GM12873 (cell line): ENCODE data around the gene CD3D.

Experiments used
- CTCF ChIP-seq: IDR thresholded peaks from 2 replicates; pipeline ENCODE4 v1.5.1; 2012; ENCODE audit warnings: low read depth, mild to moderate bottlenecking, moderate library complexity, low read length, control low read depth; ENCODE audit not compliant: insufficient read depth; ENCODE audit errors: missing control alignments

The CD3D gene

GRCh38 chr11:118301600-118302195 is 40.8 kb downstream of the CD3D start:
- no peak for TF ChIP-seq CTCF

DNA sequence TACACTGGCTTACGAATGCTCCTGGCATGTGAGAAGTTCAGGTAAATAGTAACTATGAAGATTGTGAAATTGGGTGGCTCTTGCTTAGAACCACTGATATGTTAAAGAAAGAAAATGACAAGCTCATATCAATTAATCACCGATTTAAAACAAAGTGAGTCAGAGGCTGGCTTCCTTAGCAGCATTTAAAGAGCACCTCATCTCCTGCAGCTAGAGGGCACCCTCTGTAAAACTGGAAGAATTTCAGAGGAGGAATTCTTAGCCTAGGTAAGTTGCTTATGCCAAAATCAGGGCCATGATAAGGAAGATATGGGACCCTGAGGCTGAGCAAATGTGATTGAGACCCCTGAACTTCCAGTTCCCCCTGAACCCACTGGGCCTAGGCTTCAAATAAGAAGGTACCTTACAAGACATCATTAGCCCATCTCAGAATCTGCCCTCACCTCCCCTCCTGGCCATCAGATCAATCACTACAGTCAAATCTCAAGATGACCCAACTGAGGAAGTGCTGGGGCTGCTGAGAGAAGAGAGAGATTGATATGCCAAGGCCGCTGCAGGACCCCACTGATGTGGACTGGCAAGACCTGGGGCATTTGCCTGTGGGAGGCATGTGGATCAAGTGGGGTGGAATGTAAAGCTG is 46.6 kb downstream of the CD3D start:
- peak; percentile 64 for TF ChIP-seq CTCF

DNA sequence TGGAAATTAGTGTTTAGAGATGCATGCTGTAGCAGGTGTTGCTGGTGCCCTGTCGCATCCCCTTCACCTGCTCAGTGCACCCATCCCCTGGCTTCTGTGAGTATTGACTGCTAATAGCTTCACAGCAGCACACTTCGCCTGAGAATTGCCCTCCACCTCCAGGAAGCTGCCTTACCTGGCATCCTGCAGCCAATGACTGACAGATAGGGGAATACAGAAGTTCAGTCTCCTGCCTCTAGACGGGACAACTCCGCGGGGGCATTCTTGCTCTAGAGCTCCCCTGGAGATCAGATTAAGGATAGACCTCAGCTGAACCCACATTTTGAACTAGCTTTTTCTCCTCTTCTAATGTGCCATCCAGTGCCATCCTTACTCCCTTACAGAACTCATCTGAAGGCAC is 47.3 kb downstream of the CD3D start:
- TF ChIP-seq CTCF = no peak

- no peak for TF ChIP-seq CTCF
These were observed 48.5 kb downstream of the CD3D start for GRCh38 chr11:118294053-118294452.

- no peak for TF ChIP-seq CTCF
These were observed 50.9 kb downstream of the CD3D start for GRCh38 chr11:118291477-118292135.

- peak; percentile 57 for TF ChIP-seq CTCF
These were observed 51.6 kb downstream of the CD3D start for GRCh38 chr11:118290923-118291322.

GRCh38 chr11:118289401-118289800 is 53.1 kb downstream of the CD3D start:
- no peak for TF ChIP-seq CTCF
